BLaER1 treated with 17β-estradiol and CSF1 and Interleukin-3, amounts not matched to agents 10 nM and 100 nM (cell line): ENCODE results near the gene SCYGR2.

Experiments used
- H3K27ac ChIP-seq, 11 experiments: shearing (Covaris generic); formaldehyde crosslinking; 2 replicates each; pipeline ENCODE4 v1.8.1; 2022
- H3K27me3 ChIP-seq, 11 experiments: shearing (Covaris generic); formaldehyde crosslinking; 2 replicates each; pipeline ENCODE4 v1.8.1; 2022
- H3K36me3 ChIP-seq, 11 experiments: shearing (Covaris generic); formaldehyde crosslinking; 2 replicates each; pipeline ENCODE4 v1.8.1; 2022
- H3K4me1 ChIP-seq, 10 experiments: shearing (Covaris generic); formaldehyde crosslinking; 2 replicates each; pipeline ENCODE4 v1.8.1; 2022
- H3K4me2 ChIP-seq, 11 experiments: shearing (Covaris generic); formaldehyde crosslinking; 2 replicates each; pipeline ENCODE4 v1.8.1; 2022
- H3K4me3 ChIP-seq, 10 experiments: shearing (Covaris generic); formaldehyde crosslinking; 2 replicates each; pipeline ENCODE4 v1.8.1; 2022
- H3K9ac ChIP-seq, 11 experiments: shearing (Covaris generic); formaldehyde crosslinking; 2 replicates each; pipeline ENCODE4 v1.8.1; 2022
- H3K9me3 ChIP-seq, 11 experiments: shearing (Covaris generic); formaldehyde crosslinking; replicated peaks in 1 of 11; 2 replicates each; pipeline ENCODE4 v1.8.1; 2022
- H4K20me1 ChIP-seq, 11 experiments: shearing (Covaris generic); formaldehyde crosslinking; 2 replicates each; pipeline ENCODE4 v1.8.1; 2022
- Cebpa-rat ChIP-seq, 11 experiments: shearing (Covaris generic); IDR thresholded peaks; 2 replicates each; pipeline ENCODE4 v1.8.1; 2022

The SCYGR2 gene

GRCh38 chr2:227606476-227606875 lies 7.8 kb downstream of the SCYGR2 start:
- 0 out of 22 replicates have a peak overlapping the region, but pooled peaks of 1 of the 11 experiments have one; percentile 13 for H3K4me2 ChIP-seq
- no peak overlapping the region for H3K9ac ChIP-seq
- H3K36me3 ChIP-seq: no peaks in the 10 kb centered on the region
- H3K4me3 ChIP-seq: no peak overlapping the region
- peaks cover 0 to 5% (median 0%) of the 10 kb centered on the region in 11 experiments; a peak in 1 of 22 replicates for H4K20me1 ChIP-seq
- peaks cover 10 to 20% (median 15%) of the 10 kb centered on the region in 10 experiments; a peak in 17 of 20 replicates for H3K4me1 ChIP-seq
- H3K27me3 ChIP-seq: 0 out of 22 replicates have a peak, but pooled peaks cover 0 to 3% (median 0%) of the 10 kb centered on the region in 11 experiments
- TF ChIP-seq Cebpa-rat (IDR thresholded peaks at IDR 0.05): no peak
- H3K27ac ChIP-seq: no peak overlapping the region
- H3K9me3 ChIP-seq: no peaks in the 10 kb centered on the region

- Histone ChIP-seq H3K4me2 (peak overlapping the region in 10 of 11 experiments; percentile 24 to 87 (median 42); a peak in 15 of 22 replicates), H4K20me1 (peaks cover 0 to 5% (median 0%) of the 10 kb centered on the region in 11 experiments; a peak in 1 of 22 replicates), H3K4me1 (peaks cover 10 to 20% (median 15%) of the 10 kb centered on the region in 10 experiments; a peak in 17 of 20 replicates), H3K36me3 (no peaks in the 10 kb centered on the region), H3K9ac (no peak overlapping the region), H3K27me3 (0 out of 22 replicates have a peak, but pooled peaks cover 0 to 3% (median 0%) of the 10 kb centered on the region in 11 experiments), H3K9me3 (no peaks in the 10 kb centered on the region), H3K4me3 (no peak overlapping the region), H3K27ac (peak overlapping the region in 1 of 11 experiments; percentile 22; a peak in 3 of 22 replicates)
- TF ChIP-seq Cebpa-rat (IDR thresholded peaks at IDR 0.05): no peak
Observed at GRCh38 chr2:227607941-227608340, 9.2 kb downstream of the SCYGR2 start.

- Histone ChIP-seq H3K4me2 (peak overlapping the region; percentile 24 to 87 (median 37); a peak in 19 of 22 replicates), H3K27me3 (0 out of 22 replicates have a peak, but pooled peaks cover 0 to 3% (median 0%) of the 10 kb centered on the region in 11 experiments), H3K36me3 (no peaks in the 10 kb centered on the region), H3K4me3 (no peak overlapping the region), H3K27ac (no peak overlapping the region; a peak in 1 of 22 replicates), H3K4me1 (peaks cover 10 to 20% (median 15%) of the 10 kb centered on the region in 10 experiments; a peak in 17 of 20 replicates), H4K20me1 (peaks cover 0 to 5% (median 0%) of the 10 kb centered on the region in 11 experiments; a peak in 1 of 22 replicates), H3K9me3 (no peaks in the 10 kb centered on the region), H3K9ac (no peak overlapping the region)
- TF ChIP-seq Cebpa-rat (IDR thresholded peaks at IDR 0.05): no peak
Observed at GRCh38 chr2:227608561-227609338, 10.1 kb downstream of the SCYGR2 start.

GRCh38 chr2:227610123-227610522 lies 11.4 kb downstream of the SCYGR2 start:
- no peaks in the 10 kb centered on the region for H3K36me3 ChIP-seq
- H3K4me3 ChIP-seq: no peak overlapping the region
- H3K9ac ChIP-seq: no peak overlapping the region
- H3K4me2 ChIP-seq: no peak overlapping the region
- no peak overlapping the region for H3K27ac ChIP-seq
- 0 out of 22 replicates have a peak, but pooled peaks cover 0 to 3% (median 0%) of the 10 kb centered on the region in 11 experiments for H3K27me3 ChIP-seq
- H3K4me1 ChIP-seq: peaks cover 10 to 20% (median 15%) of the 10 kb centered on the region in 10 experiments; a peak in 17 of 20 replicates
- TF ChIP-seq Cebpa-rat (IDR thresholded peaks at IDR 0.05): no peak
- H3K9me3 ChIP-seq: no peaks in the 10 kb centered on the region
- H4K20me1 ChIP-seq: peaks cover 0 to 5% (median 0%) of the 10 kb centered on the region in 11 experiments; a peak in 1 of 22 replicates

GRCh38 chr2:227612546-227613271 lies 14.0 kb downstream of the SCYGR2 start:
- H4K20me1 ChIP-seq: peaks cover 0 to 5% (median 0%) of the 10 kb centered on the region in 11 experiments; a peak in 1 of 22 replicates
- no peak overlapping the region for H3K4me2 ChIP-seq
- H3K9ac ChIP-seq: no peak overlapping the region
- H3K9me3 ChIP-seq: no peaks in the 10 kb centered on the region
- H3K4me3 ChIP-seq: no peak overlapping the region
- 0 out of 22 replicates have a peak, but pooled peaks cover 0 to 3% (median 0%) of the 10 kb centered on the region in 11 experiments for H3K27me3 ChIP-seq
- no peaks in the 10 kb centered on the region for H3K36me3 ChIP-seq
- peaks cover 9 to 20% (median 15%) of the 10 kb centered on the region in 10 experiments; a peak in 18 of 20 replicates for H3K4me1 ChIP-seq
- no peak for TF ChIP-seq Cebpa-rat (IDR thresholded peaks at IDR 0.05)
- H3K27ac ChIP-seq: no peak overlapping the region

- Histone ChIP-seq H3K4me1 (peaks cover 7 to 20% (median 15%) of the 10 kb centered on the region in 10 experiments; a peak in 19 of 20 replicates), H3K9ac (no peak overlapping the region), H3K4me3 (no peak overlapping the region), H4K20me1 (peaks cover 0 to 5% (median 0%) of the 10 kb centered on the region in 11 experiments; a peak in 1 of 22 replicates), H3K36me3 (no peaks in the 10 kb centered on the region), H3K27me3 (0 out of 22 replicates have a peak, but pooled peaks cover 0 to 3% (median 0%) of the 10 kb centered on the region in 11 experiments), H3K27ac (no peak overlapping the region), H3K4me2 (no peak overlapping the region), H3K9me3 (no peaks in the 10 kb centered on the region)
- TF ChIP-seq Cebpa-rat (IDR thresholded peaks at IDR 0.05): no peak
Observed at GRCh38 chr2:227613272-227613660, 14.6 kb downstream of the SCYGR2 start.

GRCh38 chr2:227614246-227614645 lies 15.6 kb downstream of the SCYGR2 start:
- Histone ChIP-seq H3K36me3 (no peaks in the 10 kb centered on the region), H3K9me3 (no peaks in the 10 kb centered on the region), H3K4me3 (no peak overlapping the region), H3K27ac (no peak overlapping the region), H3K9ac (no peak overlapping the region), H3K27me3 (no peaks in the 10 kb centered on the region), H3K4me2 (no peak overlapping the region), H3K4me1 (peaks cover 7 to 21% (median 17%) of the 10 kb centered on the region in 10 experiments; a peak in 19 of 20 replicates), H4K20me1 (no peaks in the 10 kb centered on the region; a peak in 1 of 22 replicates)
- TF ChIP-seq Cebpa-rat (IDR thresholded peaks at IDR 0.05): no peak

- Histone ChIP-seq H3K4me2 (no peak within 1 kb of the TSS), H3K4me3 (no peak within 1 kb of the TSS), H3K9ac (no peak within 1 kb of the TSS), H3K27me3 (no peaks in the 10 kb centered on the region), H4K20me1 (no peaks in the 10 kb centered on the region; a peak in 1 of 22 replicates), H3K27ac (no peak within 1 kb of the TSS), H3K9me3 (no peaks in the 10 kb centered on the region), H3K36me3 (no peaks in the 10 kb centered on the region), H3K4me1 (peaks cover 12 to 26% (median 22%) of the 10 kb centered on the region in 10 experiments; a peak in 19 of 20 replicates)
- TF ChIP-seq Cebpa-rat (IDR thresholded peaks at IDR 0.05): no peak
Observed at GRCh38 chr2:227614740-227615139, 16.0 kb downstream of the SCYGR2 start, which contains the start of gene SCYGR3. TSS of gene SCYGR3 (minus strand) at chr2:227614840. CDS start at chr2:227614840, 0 bp downstream.
